SK-N-SH (cell line): ENCODE measurements around the gene TAF1A. TPM values are rescaled to one million over a fixed set of nuclear protein-coding genes. Genes with fewer than 3 reads are reported as not detected.

Experiments used
- CTCF ChIA-PET: fragments of 300-600, 350-600 bp; formaldehyde crosslinking; extraction: SDS; loops from one replicate; lab custom pipeline; 2021; lab: Yijun Ruan, JAX
- POLR2A ChIA-PET: fragments of 350-600 bp; sonication (Branson Sonifier 250); formaldehyde crosslinking; extraction: SDS; loops from one replicate; lab custom pipeline; 2020; ENCODE audit warnings: antibody characterized with exemption, inconsistent platforms; lab: Yijun Ruan, JAX
- DNase-seq: peaks from one replicate; pipeline ENCODE4 v3.0.0; 2012
- H2AFZ ChIP-seq: fragments of 200-600 bp; sonication (generic); 2 replicates; pipeline ENCODE4 v1.8.1; 2016; ENCODE audit warnings: antibody characterized with exemption, mild to moderate bottlenecking, low read depth
- H3F3A ChIP-seq: fragments of 200-600 bp; sonication (generic); replicated peaks from 2 replicates; pipeline ENCODE3; 2016; ENCODE audit warnings: antibody characterized with exemption, mild to moderate bottlenecking; ENCODE audit not compliant: insufficient read depth
- H3K27ac ChIP-seq, 2 experiments: fragments of 200-500 bp in 1 of 2; fragments of 200-600 bp in 1 of 2; sonication (Bioruptor generic) in 1 of 2; sonication (generic), shearing (Covaris generic) in 1 of 2; 2 replicates each; pipeline versions ENCODE4 v1.5.1 to v1.6.1; 2014 to 2016; ENCODE audit warnings: low read depth in 2 of 2, inconsistent platforms in 1 of 2, low read length in 1 of 2, mild to moderate bottlenecking in 1 of 2, mixed read lengths in 1 of 2
- H3K27me3 ChIP-seq: fragments of 200-600 bp; sonication (generic), shearing (Covaris generic); 2 replicates; pipeline ENCODE4 v1.6.1; 2016; ENCODE audit warnings: mixed run types; ENCODE audit not compliant: insufficient read depth
- H3K36me3 ChIP-seq, 2 experiments: fragments of 200-500 bp in 1 of 2; fragments of 200-600 bp in 1 of 2; sonication (Bioruptor generic) in 1 of 2; sonication (generic) in 1 of 2; replicated peaks in 1 of 2; 2 replicates each; pipeline versions ENCODE3 to v1.5.1; 2014 to 2016; ENCODE audit warnings: low read length in 1 of 2, mild to moderate bottlenecking in 1 of 2; ENCODE audit not compliant: insufficient read depth in 2 of 2, control insufficient read depth in 1 of 2
- H3K4me1 ChIP-seq, 2 experiments: fragments of 200-500 bp in 1 of 2; fragments of 200-600 bp in 1 of 2; sonication (Bioruptor generic) in 1 of 2; sonication (generic), shearing (Covaris generic) in 1 of 2; 2 replicates each; pipeline versions ENCODE4 v1.5.1 to v1.6.1; 2014 to 2016; ENCODE audit warnings: low read depth in 1 of 2, low read length in 1 of 2, mixed run types in 1 of 2; ENCODE audit not compliant: insufficient read depth in 2 of 2, control insufficient read depth in 1 of 2
- H3K4me2 ChIP-seq: fragments of 200-600 bp; sonication (generic), shearing (Covaris generic); 2 replicates; pipeline ENCODE4 v1.6.1; 2017; ENCODE audit warnings: mixed run types
- H3K4me3 ChIP-seq, 2 experiments: fragments of 200-500 bp in 1 of 2; fragments of 200-600 bp in 1 of 2; sonication (Bioruptor generic) in 1 of 2; sonication (generic), shearing (Covaris generic) in 1 of 2; 2 replicates each; pipeline versions ENCODE4 v1.5.1 to v1.8.1; 2014 to 2016; ENCODE audit warnings: low read depth in 2 of 2, inconsistent platforms in 1 of 2, low read length in 1 of 2, mild to moderate bottlenecking in 1 of 2, mixed read lengths in 1 of 2, moderate library complexity in 1 of 2
- H3K79me2 ChIP-seq: fragments of 200-600 bp; sonication (generic); 2 replicates; pipeline ENCODE4 v1.8.1; 2017; ENCODE audit warnings: mild to moderate bottlenecking; ENCODE audit not compliant: insufficient read depth
- H3K9ac ChIP-seq: fragments of 200-600 bp; sonication (generic); 2 replicates; pipeline ENCODE4 v1.6.1; 2017; ENCODE audit warnings: mixed run types
- H3K9me2 ChIP-seq: fragments of 200-600 bp; sonication (generic); 2 replicates; pipeline ENCODE4 v1.6.1; 2017; ENCODE audit warnings: mixed run types
- H3K9me3 ChIP-seq: fragments of 200-600 bp; sonication (generic); 2 replicates; pipeline ENCODE4 v1.6.1; 2017; ENCODE audit warnings: mixed run types, mild to moderate bottlenecking, moderate library complexity
- H4K20me1 ChIP-seq: fragments of 200-600 bp; sonication (generic); 2 replicates; pipeline ENCODE4 v1.6.1; 2017; ENCODE audit warnings: mild to moderate bottlenecking, mixed run types; ENCODE audit not compliant: insufficient read depth
- CHD2 ChIP-seq: fragments of 150-350 bp; IDR thresholded peaks from 2 replicates; pipeline ENCODE4 v1.6.1; 2018; ENCODE audit warnings: low read length; ENCODE audit not compliant: partially characterized antibody
- CTCF ChIP-seq: fragments of 200-600 bp; sonication (generic); IDR thresholded peaks from 2 replicates; pipeline ENCODE4 v1.6.1; 2017; ENCODE audit warnings: antibody characterized with exemption, mild to moderate bottlenecking, moderate library complexity
- EP300 ChIP-seq, 2 experiments: IDR thresholded peaks; 2 replicates each; pipeline versions ENCODE4 v1.4.0 to v1.6.1; 2012; ENCODE audit warnings: borderline replicate concordance in 1 of 2, low read depth in 1 of 2, low read length in 1 of 2
- EZH2phosphoT487 ChIP-seq: fragments of 200-600 bp; sonication (generic); IDR thresholded peaks from 2 replicates; pipeline ENCODE4 v1.6.1; 2017; ENCODE audit warnings: low read depth, mixed run types, mild to moderate bottlenecking, antibody characterized with exemption, moderate library complexity, borderline replicate concordance
- FOSL2 ChIP-seq: IDR thresholded peaks from 2 replicates; pipeline ENCODE4 v1.4.0; 2012; ENCODE audit warnings: low read depth, mild to moderate bottlenecking, moderate library complexity, borderline replicate concordance
- GATA2 ChIP-seq: sonication (generic); formaldehyde crosslinking; IDR thresholded peaks from 2 replicates; pipeline ENCODE4 v1.5.0; 2020; ENCODE audit warnings: mild to moderate bottlenecking, missing genetic modification reagents
- IRF3 ChIP-seq: fragments of 150-350 bp; IDR thresholded peaks from 2 replicates; pipeline ENCODE4 v1.6.1; 2016; ENCODE audit warnings: mild to moderate bottlenecking, low read depth, low read length
- MAX ChIP-seq: IDR thresholded peaks from 2 replicates; pipeline ENCODE4 v1.4.0; 2012; ENCODE audit warnings: low read depth
- MEF2A ChIP-seq: IDR thresholded peaks from 2 replicates; pipeline ENCODE4 v1.4.0; 2012; ENCODE audit warnings: low read depth, borderline replicate concordance
- NFIC ChIP-seq: IDR thresholded peaks from 2 replicates; pipeline ENCODE4 v1.4.0; 2012; ENCODE audit warnings: borderline replicate concordance
- RAD21 ChIP-seq: IDR thresholded peaks from 2 replicates; pipeline ENCODE4 v1.6.1; 2012; ENCODE audit warnings: mild to moderate bottlenecking, low read length
- RXRA ChIP-seq: IDR thresholded peaks from 2 replicates; pipeline ENCODE4 v1.4.0; 2012; ENCODE audit warnings: low read depth, mild to moderate bottlenecking, borderline replicate concordance
- TEAD4 ChIP-seq: IDR thresholded peaks from 2 replicates; pipeline ENCODE4 v1.4.0; 2012; ENCODE audit warnings: mild to moderate bottlenecking, borderline replicate concordance; ENCODE audit not compliant: insufficient read depth
- YY1 ChIP-seq: IDR thresholded peaks from 2 replicates; pipeline ENCODE4 v1.4.0; 2012; ENCODE audit warnings: low read depth, mild to moderate bottlenecking
- ZBTB33 ChIP-seq: IDR thresholded peaks from 2 replicates; pipeline ENCODE4 v1.4.0; 2012; ENCODE audit warnings: low read depth, borderline replicate concordance
- WGBS: methylation state at CpG from one replicate; pipeline ENCODE4 v1.1.6; 2017; ENCODE audit warnings: low lambda C conversion rate; 5-methylcytosine and 5-hydroxymethylcytosine counted together
- polyA plus RNA-seq, 3 experiments: library from polyadenylated mRNA; depleted of rRNA; stranded (reverse); fragments of >200 nt; gene quantifications; 2 replicates each; pipeline ENCODE4 v1.2.3, GENCODE V29; 2012
- TF ChIP-seq, protein P1 (sequence below): IDR thresholded peaks from 2 replicates; pipeline ENCODE4 v1.4.0; 2012; ENCODE audit warnings: low read depth, borderline replicate concordance

Gene TAF1A
- polyA plus RNA-seq, 1 of the 3 experiments (the other 2 are of a cell fraction): 4.6 TPM

- no peak for DNase-seq
- Histone ChIP-seq H3K4me3 (no peak overlapping the region), H4K20me1 (no peaks in the 10 kb centered on the region), H3K27ac (no peak overlapping the region)
- TF ChIP-seq NFIC (0 out of 2 replicates have a peak, but pooled peaks have one; percentile 26), MAX (no peak)
- TF ChIP-seq, all 33 proteins: peak for 1
- POLR2A ChIA-PET: no interaction called here
- H3K36me3 ChIP-seq: peaks cover 46 to 55% of the 10 kb centered on the region in 2 experiments
- no peak overlapping the region for H3K4me2 ChIP-seq
- H2AFZ ChIP-seq: no peak overlapping the region
- H3F3A ChIP-seq: peaks cover 11% of the 10 kb centered on the region
- H3K9me3 ChIP-seq: no peaks in the 10 kb centered on the region
- no peaks in the 10 kb centered on the region for H3K9me2 ChIP-seq
- CTCF ChIA-PET: interaction anchor here (0.6 to 2.5 kb wide), 4 partner anchors 10 to 92 kb away, joined by 3 to 6 read pairs (median 4); no protein-coding TSS in a partner anchor
- no peaks in the 10 kb centered on the region for H3K79me2 ChIP-seq
- H3K27me3 ChIP-seq: no peaks in the 10 kb centered on the region
- 72% methylated on average over 6 of the region's 6 CpGs for WGBS
- no peaks in the 10 kb centered on the region for H3K4me1 ChIP-seq
- H3K9ac ChIP-seq: no peak overlapping the region
Measured at GRCh38 chr1:222557148-222557547, 32.6 kb downstream of the TAF1A start.

GRCh38 chr1:222555992-222556615 is 33.6 kb downstream of the TAF1A start:
- no peaks in the 10 kb centered on the region for H3K4me1 ChIP-seq
- no peaks in the 10 kb centered on the region for H3K27me3 ChIP-seq
- ChIA-PET CTCF (interaction anchor here (0.8 to 2.5 kb wide), 3 partner anchors 9 to 91 kb away, joined by 3 to 6 read pairs (median 4); no protein-coding TSS in a partner anchor), POLR2A (no interaction called here)
- H3K9ac ChIP-seq: no peak overlapping the region
- no peak overlapping the region for H3K27ac ChIP-seq
- WGBS: 83% methylated on average over 2 of the region's 2 CpGs
- H2AFZ ChIP-seq: no peak overlapping the region
- H3K79me2 ChIP-seq: no peaks in the 10 kb centered on the region
- no peak for DNase-seq
- H3K9me2 ChIP-seq: no peaks in the 10 kb centered on the region
- H3F3A ChIP-seq: peaks cover 11% of the 10 kb centered on the region
- H4K20me1 ChIP-seq: no peaks in the 10 kb centered on the region
- peaks cover 41 to 45% of the 10 kb centered on the region in 2 experiments for H3K36me3 ChIP-seq
- no peak overlapping the region for H3K4me3 ChIP-seq
- H3K9me3 ChIP-seq: no peaks in the 10 kb centered on the region
- no peak for TF ChIP-seq YY1
- TF ChIP-seq RXRA: no peak
- TF ChIP-seq TEAD4: no peak
- no peak for TF ChIP-seq ZBTB33
- TF ChIP-seq EZH2phosphoT487: no peak
- TF ChIP-seq, protein P1, sequence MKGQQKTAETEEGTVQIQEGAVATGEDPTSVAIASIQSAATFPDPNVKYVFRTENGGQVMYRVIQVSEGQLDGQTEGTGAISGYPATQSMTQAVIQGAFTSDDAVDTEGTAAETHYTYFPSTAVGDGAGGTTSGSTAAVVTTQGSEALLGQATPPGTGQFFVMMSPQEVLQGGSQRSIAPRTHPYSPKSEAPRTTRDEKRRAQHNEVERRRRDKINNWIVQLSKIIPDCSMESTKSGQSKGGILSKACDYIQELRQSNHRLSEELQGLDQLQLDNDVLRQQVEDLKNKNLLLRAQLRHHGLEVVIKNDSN: no peak
- TF ChIP-seq IRF3: no peak
- no peak for TF ChIP-seq CTCF
- no peak for TF ChIP-seq RAD21
- TF ChIP-seq MEF2A: no peak
- no peak for TF ChIP-seq NFIC
- TF ChIP-seq GATA2: no peak
- no peak for TF ChIP-seq FOSL2
- TF ChIP-seq CHD2: no peak
- TF ChIP-seq EP300 (IDR thresholded peaks at IDR 0.05; ENCODE audit: borderline replicate concordance in 1 of 2, low read depth in 1 of 2, low read length in 1 of 2): no peak
- no peak overlapping the region for H3K4me2 ChIP-seq
